Measurements from ENCODE around the gene SUSD2.

DNA sequence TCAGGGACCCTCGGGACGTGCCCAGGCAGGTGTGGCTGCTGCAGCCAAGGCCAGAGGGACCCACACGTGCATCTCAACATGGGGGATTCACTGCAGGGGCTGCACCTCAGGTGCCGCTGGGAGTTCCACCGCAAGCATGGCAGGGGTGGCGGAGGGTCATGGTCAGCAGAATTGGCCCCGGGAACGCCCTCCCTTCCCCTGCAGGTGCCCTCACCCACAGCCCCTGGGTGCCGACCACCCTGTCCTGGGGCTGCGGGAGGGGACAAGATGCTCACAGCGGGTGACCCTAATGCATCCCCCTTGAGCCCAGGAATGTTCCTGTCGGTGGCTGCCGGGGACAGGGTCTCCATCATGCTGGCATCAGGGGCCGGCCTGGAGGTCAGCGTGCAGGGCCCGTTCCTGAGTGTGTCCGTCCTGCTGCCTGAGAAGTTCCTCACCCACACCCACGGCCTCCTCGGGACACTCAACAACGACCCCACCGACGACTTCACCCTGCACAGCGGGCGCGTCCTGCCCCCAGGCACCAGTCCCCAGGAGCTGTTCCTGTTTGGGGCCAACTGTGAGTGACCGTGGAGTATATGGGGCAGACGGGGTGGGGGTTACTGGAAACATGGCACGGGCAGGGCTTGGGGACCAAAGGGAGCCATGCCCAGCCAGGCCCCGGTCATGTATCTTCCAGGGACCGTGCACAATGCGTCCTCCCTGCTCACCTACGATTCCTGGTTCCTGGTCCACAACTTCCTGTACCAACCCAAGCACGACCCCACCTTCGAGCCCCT lies 5.8 kb downstream of the SUSD2 start:
- TF ChIP-seq, protein P1, sequence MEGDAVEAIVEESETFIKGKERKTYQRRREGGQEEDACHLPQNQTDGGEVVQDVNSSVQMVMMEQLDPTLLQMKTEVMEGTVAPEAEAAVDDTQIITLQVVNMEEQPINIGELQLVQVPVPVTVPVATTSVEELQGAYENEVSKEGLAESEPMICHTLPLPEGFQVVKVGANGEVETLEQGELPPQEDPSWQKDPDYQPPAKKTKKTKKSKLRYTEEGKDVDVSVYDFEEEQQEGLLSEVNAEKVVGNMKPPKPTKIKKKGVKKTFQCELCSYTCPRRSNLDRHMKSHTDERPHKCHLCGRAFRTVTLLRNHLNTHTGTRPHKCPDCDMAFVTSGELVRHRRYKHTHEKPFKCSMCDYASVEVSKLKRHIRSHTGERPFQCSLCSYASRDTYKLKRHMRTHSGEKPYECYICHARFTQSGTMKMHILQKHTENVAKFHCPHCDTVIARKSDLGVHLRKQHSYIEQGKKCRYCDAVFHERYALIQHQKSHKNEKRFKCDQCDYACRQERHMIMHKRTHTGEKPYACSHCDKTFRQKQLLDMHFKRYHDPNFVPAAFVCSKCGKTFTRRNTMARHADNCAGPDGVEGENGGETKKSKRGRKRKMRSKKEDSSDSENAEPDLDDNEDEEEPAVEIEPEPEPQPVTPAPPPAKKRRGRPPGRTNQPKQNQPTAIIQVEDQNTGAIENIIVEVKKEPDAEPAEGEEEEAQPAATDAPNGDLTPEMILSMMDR (conservative IDR thresholded peaks at IDR 0.05; ENCODE audit: low read depth, low read length) = no peak
- no peak for TF ChIP-seq POLR2A (IDR thresholded peaks at IDR 0.05; ENCODE audit: low read depth, low read length)
- no peak for TF ChIP-seq RAD21 (IDR thresholded peaks at IDR 0.05; ENCODE audit: low read length)
- no peak for TF ChIP-seq BHLHE40 (IDR thresholded peaks at IDR 0.05; ENCODE audit: low read depth, low read length)
- no peak for TF ChIP-seq RFX5 (IDR thresholded peaks at IDR 0.05; ENCODE audit: low read depth, low read length)
- TF ChIP-seq RCOR1 (IDR thresholded peaks at IDR 0.05; ENCODE audit: insufficient replicate concordance, low read length) = no peak
- TF ChIP-seq MAZ (IDR thresholded peaks at IDR 0.05; ENCODE audit: borderline replicate concordance, low read depth, low read length) = no peak
- TF ChIP-seq, protein P2, sequence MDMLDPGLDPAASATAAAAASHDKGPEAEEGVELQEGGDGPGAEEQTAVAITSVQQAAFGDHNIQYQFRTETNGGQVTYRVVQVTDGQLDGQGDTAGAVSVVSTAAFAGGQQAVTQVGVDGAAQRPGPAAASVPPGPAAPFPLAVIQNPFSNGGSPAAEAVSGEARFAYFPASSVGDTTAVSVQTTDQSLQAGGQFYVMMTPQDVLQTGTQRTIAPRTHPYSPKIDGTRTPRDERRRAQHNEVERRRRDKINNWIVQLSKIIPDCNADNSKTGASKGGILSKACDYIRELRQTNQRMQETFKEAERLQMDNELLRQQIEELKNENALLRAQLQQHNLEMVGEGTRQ (IDR thresholded peaks at IDR 0.05; ENCODE audit: low read depth, low read length) = no peak
- no peak for TF ChIP-seq SMC3 (IDR thresholded peaks at IDR 0.05; ENCODE audit: low read depth, low read length)
- TF ChIP-seq CHD1 (IDR thresholded peaks at IDR 0.05; ENCODE audit: low read depth, low read length) = no peak

Data from IMR-90 (cell line).